GM23338 (cell line): ENCODE data around the gene RGL2. TPM values are rescaled to one million over a fixed set of nuclear protein-coding genes. Genes with fewer than 3 reads are reported as not detected.

Experiments used
- ATAC-seq: fragments of 200-7000 bp; cut with Tn5 transposase; 3 replicates; pipeline ENCODE4 v1.9.1; 2020
- DNase-seq: peaks from one replicate; pipeline ENCODE4 v3.0.0-alpha.2; 2015; ENCODE audit warnings: low spot score
- H2AFZ ChIP-seq: fragments of 200-600 bp; sonication (generic); 2 replicates; pipeline ENCODE4 v1.8.0; 2016; ENCODE audit warnings: antibody characterized with exemption, mild to moderate bottlenecking, moderate library complexity
- H3F3A ChIP-seq: fragments of 200-600 bp; sonication (generic); replicated peaks from 2 replicates; pipeline ENCODE4 v1.8.0; 2017; ENCODE audit warnings: antibody characterized with exemption, mixed run types, low read depth
- H3K27ac ChIP-seq: fragments of 200-600 bp; sonication (generic); 2 replicates; pipeline ENCODE4 v1.6.1; 2016; ENCODE audit warnings: low read depth
- H3K27me3 ChIP-seq: fragments of 200-600 bp; sonication (generic); 2 replicates; pipeline ENCODE4 v1.8.0; 2016; ENCODE audit warnings: mild to moderate bottlenecking, mixed run types, moderate library complexity; ENCODE audit not compliant: insufficient read depth
- H3K36me3 ChIP-seq: fragments of 200-600 bp; sonication (generic); 2 replicates; pipeline ENCODE4 v1.8.0; 2016; ENCODE audit warnings: mild to moderate bottlenecking; ENCODE audit not compliant: insufficient read depth
- H3K4me1 ChIP-seq: fragments of 200-600 bp; sonication (generic); 2 replicates; pipeline ENCODE4 v1.8.0; 2016; ENCODE audit warnings: mild to moderate bottlenecking, moderate library complexity; ENCODE audit not compliant: insufficient read depth
- H3K4me2 ChIP-seq: fragments of 200-600 bp; sonication (generic); 2 replicates; pipeline ENCODE4 v1.7.1; 2017; ENCODE audit warnings: mixed run types
- H3K4me3 ChIP-seq: fragments of 200-600 bp; sonication (generic); 2 replicates; pipeline ENCODE4 v1.6.1; 2016; ENCODE audit warnings: mixed run types
- H3K79me2 ChIP-seq: fragments of 200-600 bp; sonication (generic); replicated peaks from 2 replicates; pipeline ENCODE4 v1.8.0; 2017; ENCODE audit warnings: mild to moderate bottlenecking; ENCODE audit not compliant: insufficient read depth
- H3K9me2 ChIP-seq: fragments of 200-600 bp; sonication (generic); 2 replicates; pipeline ENCODE4 v1.8.0; 2017; ENCODE audit not compliant: insufficient read depth
- H4K20me1 ChIP-seq: fragments of 200-600 bp; sonication (generic); replicated peaks from 2 replicates; pipeline ENCODE4 v1.8.0; 2017; ENCODE audit warnings: mild to moderate bottlenecking; ENCODE audit not compliant: insufficient read depth
- H3K27ac Mint-ChIP-seq: 2 replicates; pipeline ENCODE4 v1.8.0; 2020; ENCODE audit warnings: inconsistent platforms, mild to moderate bottlenecking, moderate library complexity, mixed read lengths
- H3K27me3 Mint-ChIP-seq: 3 replicates; pipeline ENCODE4 v1.8.0; 2022; ENCODE audit warnings: low read depth, mild to moderate bottlenecking, moderate library complexity, mixed read lengths, inconsistent platforms; ENCODE audit not compliant: insufficient read depth, poor library complexity
- H3K36me3 Mint-ChIP-seq: 3 replicates; pipeline ENCODE4 v1.8.0; 2021; ENCODE audit warnings: low read depth, mild to moderate bottlenecking, inconsistent platforms, moderate library complexity, mixed read lengths
- H3K4me1 Mint-ChIP-seq: 3 replicates; pipeline ENCODE4 v1.8.0; 2020; ENCODE audit warnings: mild to moderate bottlenecking, inconsistent platforms, mixed read lengths
- H3K4me3 Mint-ChIP-seq: 3 replicates; pipeline ENCODE4 v1.8.0; 2021; ENCODE audit warnings: moderate library complexity, mild to moderate bottlenecking, inconsistent platforms, mixed read lengths
- H3K9me3 Mint-ChIP-seq: 3 replicates; pipeline ENCODE4 v1.8.0; 2020; ENCODE audit warnings: moderate library complexity, mild to moderate bottlenecking, inconsistent platforms, mixed read lengths
- CREB1 ChIP-seq: fragments of 250-450 bp; sonication (Bioruptor Pico); IDR thresholded peaks from 2 replicates; pipeline ENCODE4 v1.5.0; 2020; ENCODE audit warnings: low read depth, mild to moderate bottlenecking, moderate library complexity
- EZH2 ChIP-seq: fragments of 200-600 bp; sonication (generic); IDR thresholded peaks from one replicate; pipeline ENCODE4 v1.8.0; 2017; ENCODE audit warnings: antibody characterized with exemption, mild to moderate bottlenecking, low read depth; ENCODE audit not compliant: unreplicated experiment
- EZH2phosphoT487 ChIP-seq: fragments of 200-600 bp; sonication (generic); IDR thresholded peaks from one replicate; pipeline ENCODE4 v1.8.1; 2018; ENCODE audit warnings: antibody characterized with exemption; ENCODE audit not compliant: unreplicated experiment
- JUNB ChIP-seq: IDR thresholded peaks from one replicate; pipeline ENCODE4 v1.6.1; 2016; ENCODE audit warnings: antibody characterized with exemption; ENCODE audit not compliant: unreplicated experiment
- POLR2AphosphoS5 ChIP-seq: IDR thresholded peaks from 2 replicates; pipeline ENCODE4 v1.6.1; 2016; ENCODE audit warnings: antibody characterized with exemption, low read depth
- STAT1 ChIP-seq: IDR thresholded peaks from one replicate; pipeline ENCODE4 v1.6.1; 2016; ENCODE audit warnings: antibody characterized with exemption; ENCODE audit not compliant: unreplicated experiment
- ZNF114 ChIP-seq: fragments of 250-450 bp; sonication (Bioruptor Pico); IDR thresholded peaks from 2 replicates; pipeline ENCODE4 v1.5.0; 2020; ENCODE audit warnings: mild to moderate bottlenecking, moderate library complexity
- polyA plus RNA-seq: library from polyadenylated mRNA; unstranded; fragments of >200 nt; fragmentation: Nextera tagmentation; extraction: Ambion mirVana; gene quantifications from 2 replicates; pipeline ENCODE4 v1.2.1, GENCODE V29; 2016
- total RNA-seq: library from RNA; depleted of rRNA; stranded (reverse); fragments of >200 nt; shearing (Covaris generic); gene quantifications from 2 replicates; pipeline ENCODE4 v1.2.3, GENCODE V29; 2014
- TF ChIP-seq, protein P1 (sequence below): IDR thresholded peaks from 2 replicates; pipeline ENCODE4 v1.6.1; 2016; ENCODE audit warnings: antibody characterized with exemption
- TF ChIP-seq, protein P2 (sequence below): fragments of 250-450 bp; sonication (Bioruptor Pico); IDR thresholded peaks from 2 replicates; pipeline ENCODE4 v1.5.0; 2020; ENCODE audit warnings: mild to moderate bottlenecking, moderate library complexity
- TF ChIP-seq, protein P3 (sequence below), 2 experiments: fragments of 200-600 bp in 1 of 2; sonication (generic) in 1 of 2; conservative IDR thresholded peaks; 2 replicates each; pipeline versions ENCODE4 v1.5.1 to v1.6.1; 2016 to 2017; ENCODE audit warnings: antibody characterized with exemption in 2 of 2, low read depth in 2 of 2, mild to moderate bottlenecking in 2 of 2, moderate library complexity in 1 of 2
- TF ChIP-seq, protein P4 (sequence below): IDR thresholded peaks from one replicate; pipeline ENCODE4 v1.6.1; 2018; ENCODE audit warnings: antibody characterized with exemption; ENCODE audit not compliant: unreplicated experiment

RGL2 gene
- total and polyA plus RNA-seq, 2 experiments from 2014 or later: 28.0 to 52.2 TPM

DNA sequence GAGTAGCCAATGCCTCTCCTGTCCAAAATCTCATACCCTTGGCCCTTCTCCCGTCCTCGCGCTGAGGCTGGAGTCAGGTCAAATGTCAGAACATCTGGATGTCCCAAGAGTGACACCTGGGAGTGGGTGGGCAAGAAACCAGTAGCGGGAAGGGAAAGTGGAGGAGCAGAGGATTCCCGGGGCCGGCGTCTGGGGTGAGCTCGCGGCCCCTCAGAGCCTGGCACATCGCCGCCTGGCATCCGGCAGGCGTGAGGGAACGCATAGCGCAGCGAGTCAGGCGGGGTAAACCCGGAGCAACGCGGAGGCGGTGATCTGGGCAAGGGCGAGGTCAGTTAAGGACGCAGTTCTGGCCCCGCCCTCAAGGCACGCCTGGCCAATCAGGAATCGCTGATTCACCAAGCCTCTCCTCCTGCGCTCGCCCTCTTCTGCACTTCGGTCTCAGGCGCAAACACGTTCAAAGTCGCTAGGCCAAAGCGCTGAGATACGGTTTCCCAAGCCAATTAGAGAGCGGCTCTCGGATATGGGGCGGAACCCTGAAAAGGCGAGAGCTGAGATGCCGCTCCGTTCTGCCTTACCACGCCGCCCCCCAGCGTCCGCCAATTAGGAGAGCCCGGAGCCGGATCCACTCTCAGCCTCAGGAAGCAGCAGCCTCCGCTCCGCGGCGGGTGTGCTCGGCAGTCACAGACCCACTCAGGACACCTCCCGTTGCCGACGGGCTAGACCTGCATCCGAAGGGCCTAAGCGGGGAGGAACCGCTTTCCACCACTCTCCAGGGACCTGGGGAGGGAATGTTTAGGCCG, 49.6 kb downstream of the RGL2 start:
- DNase-seq (peak; percentile 99), ATAC-seq (peak; percentile 92)
- H3K4me3 ChIP-seq: peak overlapping the region; percentile 68
- H3K36me3 Mint-ChIP-seq: peaks cover 19% of the 10 kb centered on the region
- H3K27ac Mint-ChIP-seq: peak overlapping the region; percentile 77
- H3K79me2 ChIP-seq: no peaks in the 10 kb centered on the region
- peak overlapping the region; percentile 60; the same call in 1 of the 2 replicates for H2AFZ ChIP-seq
- no peaks in the 10 kb centered on the region for H3K9me3 Mint-ChIP-seq
- H3K36me3 ChIP-seq: no peaks in the 10 kb centered on the region
- H3K4me1 ChIP-seq: peaks cover 12% of the 10 kb centered on the region
- peak overlapping the region; percentile 82 for H3K4me3 Mint-ChIP-seq
- H3K27me3 ChIP-seq: peaks cover 35% of the 10 kb centered on the region
- TF ChIP-seq JUNB: no peak
- TF ChIP-seq, protein P1, sequence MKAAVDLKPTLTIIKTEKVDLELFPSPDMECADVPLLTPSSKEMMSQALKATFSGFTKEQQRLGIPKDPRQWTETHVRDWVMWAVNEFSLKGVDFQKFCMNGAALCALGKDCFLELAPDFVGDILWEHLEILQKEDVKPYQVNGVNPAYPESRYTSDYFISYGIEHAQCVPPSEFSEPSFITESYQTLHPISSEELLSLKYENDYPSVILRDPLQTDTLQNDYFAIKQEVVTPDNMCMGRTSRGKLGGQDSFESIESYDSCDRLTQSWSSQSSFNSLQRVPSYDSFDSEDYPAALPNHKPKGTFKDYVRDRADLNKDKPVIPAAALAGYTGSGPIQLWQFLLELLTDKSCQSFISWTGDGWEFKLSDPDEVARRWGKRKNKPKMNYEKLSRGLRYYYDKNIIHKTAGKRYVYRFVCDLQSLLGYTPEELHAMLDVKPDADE: no peak
- no peak for TF ChIP-seq STAT1
- TF ChIP-seq CREB1 (CRISPR knock-in tag): no peak
- TF ChIP-seq, protein P2, sequence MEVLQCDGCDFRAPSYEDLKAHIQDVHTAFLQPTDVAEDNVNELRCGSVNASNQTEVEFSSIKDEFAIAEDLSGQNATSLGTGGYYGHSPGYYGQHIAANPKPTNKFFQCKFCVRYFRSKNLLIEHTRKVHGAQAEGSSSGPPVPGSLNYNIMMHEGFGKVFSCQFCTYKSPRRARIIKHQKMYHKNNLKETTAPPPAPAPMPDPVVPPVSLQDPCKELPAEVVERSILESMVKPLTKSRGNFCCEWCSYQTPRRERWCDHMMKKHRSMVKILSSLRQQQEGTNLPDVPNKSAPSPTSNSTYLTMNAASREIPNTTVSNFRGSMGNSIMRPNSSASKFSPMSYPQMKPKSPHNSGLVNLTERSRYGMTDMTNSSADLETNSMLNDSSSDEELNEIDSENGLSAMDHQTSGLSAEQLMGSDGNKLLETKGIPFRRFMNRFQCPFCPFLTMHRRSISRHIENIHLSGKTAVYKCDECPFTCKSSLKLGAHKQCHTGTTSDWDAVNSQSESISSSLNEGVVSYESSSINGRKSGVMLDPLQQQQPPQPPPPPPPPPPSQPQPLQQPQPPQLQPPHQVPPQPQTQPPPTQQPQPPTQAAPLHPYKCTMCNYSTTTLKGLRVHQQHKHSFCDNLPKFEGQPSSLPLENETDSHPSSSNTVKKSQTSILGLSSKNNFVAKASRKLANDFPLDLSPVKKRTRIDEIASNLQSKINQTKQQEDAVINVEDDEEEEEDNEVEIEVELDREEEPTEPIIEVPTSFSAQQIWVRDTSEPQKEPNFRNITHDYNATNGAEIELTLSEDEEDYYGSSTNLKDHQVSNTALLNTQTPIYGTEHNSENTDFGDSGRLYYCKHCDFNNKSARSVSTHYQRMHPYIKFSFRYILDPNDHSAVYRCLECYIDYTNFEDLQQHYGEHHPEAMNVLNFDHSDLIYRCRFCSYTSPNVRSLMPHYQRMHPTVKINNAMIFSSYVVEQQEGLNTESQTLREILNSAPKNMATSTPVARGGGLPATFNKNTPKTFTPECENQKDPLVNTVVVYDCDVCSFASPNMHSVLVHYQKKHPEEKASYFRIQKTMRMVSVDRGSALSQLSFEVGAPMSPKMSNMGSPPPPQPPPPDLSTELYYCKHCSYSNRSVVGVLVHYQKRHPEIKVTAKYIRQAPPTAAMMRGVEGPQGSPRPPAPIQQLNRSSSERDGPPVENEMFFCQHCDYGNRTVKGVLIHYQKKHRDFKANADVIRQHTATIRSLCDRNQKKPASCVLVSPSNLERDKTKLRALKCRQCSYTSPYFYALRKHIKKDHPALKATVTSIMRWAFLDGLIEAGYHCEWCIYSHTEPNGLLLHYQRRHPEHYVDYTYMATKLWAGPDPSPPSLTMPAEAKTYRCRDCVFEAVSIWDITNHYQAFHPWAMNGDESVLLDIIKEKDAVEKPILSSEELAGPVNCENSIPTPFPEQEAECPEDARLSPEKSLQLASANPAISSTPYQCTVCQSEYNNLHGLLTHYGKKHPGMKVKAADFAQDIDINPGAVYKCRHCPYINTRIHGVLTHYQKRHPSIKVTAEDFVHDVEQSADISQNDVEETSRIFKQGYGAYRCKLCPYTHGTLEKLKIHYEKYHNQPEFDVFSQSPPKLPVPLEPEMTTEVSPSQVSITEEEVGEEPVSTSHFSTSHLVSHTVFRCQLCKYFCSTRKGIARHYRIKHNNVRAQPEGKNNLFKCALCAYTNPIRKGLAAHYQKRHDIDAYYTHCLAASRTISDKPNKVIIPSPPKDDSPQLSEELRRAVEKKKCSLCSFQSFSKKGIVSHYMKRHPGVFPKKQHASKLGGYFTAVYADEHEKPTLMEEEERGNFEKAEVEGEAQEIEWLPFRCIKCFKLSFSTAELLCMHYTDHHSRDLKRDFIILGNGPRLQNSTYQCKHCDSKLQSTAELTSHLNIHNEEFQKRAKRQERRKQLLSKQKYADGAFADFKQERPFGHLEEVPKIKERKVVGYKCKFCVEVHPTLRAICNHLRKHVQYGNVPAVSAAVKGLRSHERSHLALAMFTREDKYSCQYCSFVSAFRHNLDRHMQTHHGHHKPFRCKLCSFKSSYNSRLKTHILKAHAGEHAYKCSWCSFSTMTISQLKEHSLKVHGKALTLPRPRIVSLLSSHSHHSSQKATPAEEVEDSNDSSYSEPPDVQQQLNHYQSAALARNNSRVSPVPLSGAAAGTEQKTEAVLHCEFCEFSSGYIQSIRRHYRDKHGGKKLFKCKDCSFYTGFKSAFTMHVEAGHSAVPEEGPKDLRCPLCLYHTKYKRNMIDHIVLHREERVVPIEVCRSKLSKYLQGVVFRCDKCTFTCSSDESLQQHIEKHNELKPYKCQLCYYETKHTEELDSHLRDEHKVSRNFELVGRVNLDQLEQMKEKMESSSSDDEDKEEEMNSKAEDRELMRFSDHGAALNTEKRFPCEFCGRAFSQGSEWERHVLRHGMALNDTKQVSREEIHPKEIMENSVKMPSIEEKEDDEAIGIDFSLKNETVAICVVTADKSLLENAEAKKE (CRISPR knock-in tag): no peak
- TF ChIP-seq, protein P3, sequence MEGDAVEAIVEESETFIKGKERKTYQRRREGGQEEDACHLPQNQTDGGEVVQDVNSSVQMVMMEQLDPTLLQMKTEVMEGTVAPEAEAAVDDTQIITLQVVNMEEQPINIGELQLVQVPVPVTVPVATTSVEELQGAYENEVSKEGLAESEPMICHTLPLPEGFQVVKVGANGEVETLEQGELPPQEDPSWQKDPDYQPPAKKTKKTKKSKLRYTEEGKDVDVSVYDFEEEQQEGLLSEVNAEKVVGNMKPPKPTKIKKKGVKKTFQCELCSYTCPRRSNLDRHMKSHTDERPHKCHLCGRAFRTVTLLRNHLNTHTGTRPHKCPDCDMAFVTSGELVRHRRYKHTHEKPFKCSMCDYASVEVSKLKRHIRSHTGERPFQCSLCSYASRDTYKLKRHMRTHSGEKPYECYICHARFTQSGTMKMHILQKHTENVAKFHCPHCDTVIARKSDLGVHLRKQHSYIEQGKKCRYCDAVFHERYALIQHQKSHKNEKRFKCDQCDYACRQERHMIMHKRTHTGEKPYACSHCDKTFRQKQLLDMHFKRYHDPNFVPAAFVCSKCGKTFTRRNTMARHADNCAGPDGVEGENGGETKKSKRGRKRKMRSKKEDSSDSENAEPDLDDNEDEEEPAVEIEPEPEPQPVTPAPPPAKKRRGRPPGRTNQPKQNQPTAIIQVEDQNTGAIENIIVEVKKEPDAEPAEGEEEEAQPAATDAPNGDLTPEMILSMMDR (conservative IDR thresholded peaks at IDR 0.05; ENCODE audit: low read depth in 2 of 2): peak in 1 of 2 experiments; percentile 41; a peak in 2 of 4 replicates
- TF ChIP-seq, protein P4, sequence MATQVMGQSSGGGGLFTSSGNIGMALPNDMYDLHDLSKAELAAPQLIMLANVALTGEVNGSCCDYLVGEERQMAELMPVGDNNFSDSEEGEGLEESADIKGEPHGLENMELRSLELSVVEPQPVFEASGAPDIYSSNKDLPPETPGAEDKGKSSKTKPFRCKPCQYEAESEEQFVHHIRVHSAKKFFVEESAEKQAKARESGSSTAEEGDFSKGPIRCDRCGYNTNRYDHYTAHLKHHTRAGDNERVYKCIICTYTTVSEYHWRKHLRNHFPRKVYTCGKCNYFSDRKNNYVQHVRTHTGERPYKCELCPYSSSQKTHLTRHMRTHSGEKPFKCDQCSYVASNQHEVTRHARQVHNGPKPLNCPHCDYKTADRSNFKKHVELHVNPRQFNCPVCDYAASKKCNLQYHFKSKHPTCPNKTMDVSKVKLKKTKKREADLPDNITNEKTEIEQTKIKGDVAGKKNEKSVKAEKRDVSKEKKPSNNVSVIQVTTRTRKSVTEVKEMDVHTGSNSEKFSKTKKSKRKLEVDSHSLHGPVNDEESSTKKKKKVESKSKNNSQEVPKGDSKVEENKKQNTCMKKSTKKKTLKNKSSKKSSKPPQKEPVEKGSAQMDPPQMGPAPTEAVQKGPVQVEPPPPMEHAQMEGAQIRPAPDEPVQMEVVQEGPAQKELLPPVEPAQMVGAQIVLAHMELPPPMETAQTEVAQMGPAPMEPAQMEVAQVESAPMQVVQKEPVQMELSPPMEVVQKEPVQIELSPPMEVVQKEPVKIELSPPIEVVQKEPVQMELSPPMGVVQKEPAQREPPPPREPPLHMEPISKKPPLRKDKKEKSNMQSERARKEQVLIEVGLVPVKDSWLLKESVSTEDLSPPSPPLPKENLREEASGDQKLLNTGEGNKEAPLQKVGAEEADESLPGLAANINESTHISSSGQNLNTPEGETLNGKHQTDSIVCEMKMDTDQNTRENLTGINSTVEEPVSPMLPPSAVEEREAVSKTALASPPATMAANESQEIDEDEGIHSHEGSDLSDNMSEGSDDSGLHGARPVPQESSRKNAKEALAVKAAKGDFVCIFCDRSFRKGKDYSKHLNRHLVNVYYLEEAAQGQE: no peak
- peak; percentile 83 for TF ChIP-seq POLR2AphosphoS5
- no peak for TF ChIP-seq ZNF114 (CRISPR knock-in tag)
- no peak for TF ChIP-seq EZH2
- TF ChIP-seq EZH2phosphoT487: no peak
- H3F3A ChIP-seq: peaks cover 10% of the 10 kb centered on the region; the same call in 1 of the 2 replicates
- H3K4me2 ChIP-seq: peak overlapping the region; percentile 90
- peaks cover 19% of the 10 kb centered on the region for H3K4me1 Mint-ChIP-seq
- H3K9me2 ChIP-seq: no peaks in the 10 kb centered on the region
- H3K27ac ChIP-seq: no peak overlapping the region
- peaks cover 15% of the 10 kb centered on the region for H3K27me3 Mint-ChIP-seq
- H4K20me1 ChIP-seq: no peaks in the 10 kb centered on the region
